22Rv1 (cell line): ENCODE measurements around the gene SFPQ.

Experiments
- ZFX ChIP-seq: fragments of 450-650 bp; IDR thresholded peaks from 2 replicates; pipeline ENCODE4 v1.6.1; 2017; ENCODE audit warnings: antibody characterized with exemption, borderline replicate concordance
- TF ChIP-seq, protein P1 (sequence below): fragments of 450-650 bp; IDR thresholded peaks from 2 replicates; pipeline ENCODE4 v1.5.1; 2017; ENCODE audit warnings: mild to moderate bottlenecking

DNA sequence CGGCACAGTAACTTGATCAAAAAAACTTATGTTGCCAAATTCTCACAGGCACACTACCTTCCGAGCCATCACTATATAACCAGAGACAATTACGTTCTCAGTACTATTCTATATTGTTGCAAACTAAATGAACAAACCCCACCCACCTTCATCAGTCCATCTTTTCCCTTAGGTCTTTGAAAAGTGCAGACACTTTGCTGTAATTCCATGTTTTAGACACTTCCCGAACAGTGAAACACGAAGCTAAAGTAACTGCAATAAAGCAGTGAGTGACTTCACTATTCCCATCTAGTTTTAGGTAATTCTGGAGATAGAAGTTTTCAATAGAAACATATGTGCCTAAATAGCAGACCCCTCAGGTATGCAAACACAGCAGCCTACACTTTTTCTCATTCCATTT, 7.7 kb downstream of the SFPQ start:
- TF ChIP-seq, protein P1, sequence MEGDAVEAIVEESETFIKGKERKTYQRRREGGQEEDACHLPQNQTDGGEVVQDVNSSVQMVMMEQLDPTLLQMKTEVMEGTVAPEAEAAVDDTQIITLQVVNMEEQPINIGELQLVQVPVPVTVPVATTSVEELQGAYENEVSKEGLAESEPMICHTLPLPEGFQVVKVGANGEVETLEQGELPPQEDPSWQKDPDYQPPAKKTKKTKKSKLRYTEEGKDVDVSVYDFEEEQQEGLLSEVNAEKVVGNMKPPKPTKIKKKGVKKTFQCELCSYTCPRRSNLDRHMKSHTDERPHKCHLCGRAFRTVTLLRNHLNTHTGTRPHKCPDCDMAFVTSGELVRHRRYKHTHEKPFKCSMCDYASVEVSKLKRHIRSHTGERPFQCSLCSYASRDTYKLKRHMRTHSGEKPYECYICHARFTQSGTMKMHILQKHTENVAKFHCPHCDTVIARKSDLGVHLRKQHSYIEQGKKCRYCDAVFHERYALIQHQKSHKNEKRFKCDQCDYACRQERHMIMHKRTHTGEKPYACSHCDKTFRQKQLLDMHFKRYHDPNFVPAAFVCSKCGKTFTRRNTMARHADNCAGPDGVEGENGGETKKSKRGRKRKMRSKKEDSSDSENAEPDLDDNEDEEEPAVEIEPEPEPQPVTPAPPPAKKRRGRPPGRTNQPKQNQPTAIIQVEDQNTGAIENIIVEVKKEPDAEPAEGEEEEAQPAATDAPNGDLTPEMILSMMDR: no peak
- TF ChIP-seq ZFX: no peak
